IPS-15b (cell line): Measurements from ENCODE around the gene HECTD4.
"Not testable (repeated sequence)": the region's sequence is repeated elsewhere in the genome, so short reads cannot be mapped to it uniquely, and the experiment has no call there.

Experiments used
- H3K27me3 ChIP-seq: one replicate; pipeline ENCODE4 v1.6.1; 2013; ENCODE audit warnings: low read length; ENCODE audit not compliant: control insufficient read depth, insufficient read depth
- H3K36me3 ChIP-seq: one replicate; pipeline ENCODE4 v1.6.1; 2013; ENCODE audit warnings: low read length; ENCODE audit not compliant: control insufficient read depth, insufficient read depth
- H3K4me1 ChIP-seq: one replicate; pipeline ENCODE4 v1.6.1; 2013; ENCODE audit warnings: mild to moderate bottlenecking, low read length; ENCODE audit not compliant: control insufficient read depth, insufficient read depth
- H3K4me3 ChIP-seq: one replicate; pipeline ENCODE4 v1.5.1; 2013; ENCODE audit warnings: low read depth, low read length
- H3K9ac ChIP-seq: one replicate; pipeline ENCODE4 v1.6.1; 2013; ENCODE audit warnings: low read depth, mild to moderate bottlenecking, low read length
- H3K9me3 ChIP-seq: one replicate; pipeline ENCODE4 v1.6.1; 2013; ENCODE audit warnings: mild to moderate bottlenecking, low read length; ENCODE audit not compliant: control insufficient read depth, insufficient read depth

Gene HECTD4

GRCh38 chr12:112418273-112418607, 36.0 kb upstream of the HECTD4 start:
- no peaks in the 10 kb centered on the region for H3K27me3 ChIP-seq
- H3K36me3 ChIP-seq, result no peaks in the 10 kb centered on the region
- peaks cover 4% of the 10 kb centered on the region for H3K4me1 ChIP-seq
- no peaks in the 10 kb centered on the region for H3K9me3 ChIP-seq
- peak overlapping the region; percentile 78 for H3K4me3 ChIP-seq
- H3K9ac ChIP-seq, result peak overlapping the region; percentile 95

GRCh38 chr12:112415457-112415856, 33.2 kb upstream of the HECTD4 start:
- not testable (repeated sequence) for H3K36me3 ChIP-seq, H3K9ac ChIP-seq, H3K4me1 ChIP-seq, H3K4me3 ChIP-seq, H3K9me3 ChIP-seq, H3K27me3 ChIP-seq

- Histone ChIP-seq H3K9me3 (no peaks in the 10 kb centered on the region), H3K4me1 (no peaks in the 10 kb centered on the region), H3K27me3 (no peaks in the 10 kb centered on the region), H3K36me3 (no peaks in the 10 kb centered on the region), H3K4me3 (no peak overlapping the region), H3K9ac (no peak overlapping the region)
These were observed 31.8 kb upstream of the HECTD4 start for GRCh38 chr12:112413855-112414625.

DNA sequence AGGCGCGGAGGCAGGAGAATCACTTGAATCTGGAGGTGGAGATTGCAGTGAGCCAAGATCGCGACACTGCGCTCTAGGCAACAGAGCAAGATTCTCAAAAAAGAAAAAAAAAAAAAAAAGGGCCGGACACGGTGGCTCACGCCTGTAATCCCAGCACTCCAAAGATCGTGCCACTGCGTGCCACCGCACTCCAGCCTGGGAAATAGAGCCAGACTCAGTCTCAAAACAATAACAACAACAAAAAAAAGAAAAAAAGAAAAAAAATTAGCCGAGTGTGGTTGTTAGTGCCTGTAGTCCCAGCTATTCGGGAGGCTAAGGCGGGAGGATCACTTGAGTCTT, 27.6 kb upstream of the HECTD4 start:
- Histone ChIP-seq H3K27me3 (no peaks in the 10 kb centered on the region), H3K9me3 (no peaks in the 10 kb centered on the region), H3K4me1 (no peaks in the 10 kb centered on the region), H3K4me3 (no peak overlapping the region), H3K9ac (no peak overlapping the region), H3K36me3 (peaks cover 25% of the 10 kb centered on the region)

DNA sequence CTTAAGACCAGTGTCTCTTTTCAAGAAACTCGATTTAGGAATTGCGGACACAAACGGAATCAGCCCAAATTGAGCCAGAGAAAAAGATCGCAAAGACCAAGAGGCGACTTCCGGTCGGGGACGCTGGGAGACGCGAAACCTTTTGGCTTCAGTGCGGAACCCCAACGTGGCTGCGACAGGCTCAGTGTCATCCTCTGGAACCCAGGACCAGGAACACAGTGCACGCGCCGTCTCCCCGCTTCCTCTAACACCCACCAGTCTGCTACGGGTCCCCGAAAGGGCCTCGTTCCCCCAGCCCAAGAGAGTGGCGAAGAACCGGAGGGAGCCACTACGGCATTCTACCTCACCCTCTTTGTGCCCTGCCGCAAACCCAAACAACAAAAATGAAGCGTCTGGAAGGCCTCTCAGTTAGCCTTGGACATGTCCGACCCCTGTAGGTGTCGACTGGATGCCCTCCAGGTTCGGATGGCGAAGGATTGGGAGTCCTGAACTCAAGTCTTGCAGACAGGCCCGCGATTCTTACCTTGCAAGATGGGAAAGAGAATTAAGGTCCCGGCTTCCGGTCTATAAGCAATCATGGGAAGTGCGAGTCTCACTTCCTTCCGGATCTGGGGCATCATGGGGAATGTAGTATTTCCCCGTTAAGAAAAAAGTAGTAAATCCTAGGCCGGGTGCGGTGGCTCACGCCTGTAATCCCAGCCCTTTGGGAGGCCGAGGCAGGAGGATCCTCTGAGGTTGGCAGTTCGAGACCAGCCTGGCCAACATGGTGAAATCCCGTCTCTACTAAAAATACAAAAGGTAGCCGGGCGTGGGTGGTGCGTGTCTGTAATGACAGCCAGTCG, 27.1 kb upstream of the HECTD4 start, which contains the start of gene RPL6:
Gene RPL6 (minus strand): TSS at position 542 of the 842 bp plus-strand sequence. CDS start 949 bp downstream, outside the sequence.
- Histone ChIP-seq H3K36me3 (peaks cover 29% of the 10 kb centered on the region), H3K4me1 (no peaks in the 10 kb centered on the region), H3K27me3 (no peaks in the 10 kb centered on the region), H3K4me3 (peak within 1 kb of the TSS; percentile 99), H3K9ac (peak within 1 kb of the TSS; percentile 100), H3K9me3 (no peaks in the 10 kb centered on the region)

- no peaks in the 10 kb centered on the region for H3K27me3 ChIP-seq
- H3K4me3 ChIP-seq, result peak overlapping the region; percentile 99
- no peaks in the 10 kb centered on the region for H3K4me1 ChIP-seq
- peak overlapping the region; percentile 100 for H3K9ac ChIP-seq
- no peaks in the 10 kb centered on the region for H3K9me3 ChIP-seq
- peaks cover 29% of the 10 kb centered on the region for H3K36me3 ChIP-seq
These were observed 26.4 kb upstream of the HECTD4 start for GRCh38 chr12:112408621-112409020.

DNA sequence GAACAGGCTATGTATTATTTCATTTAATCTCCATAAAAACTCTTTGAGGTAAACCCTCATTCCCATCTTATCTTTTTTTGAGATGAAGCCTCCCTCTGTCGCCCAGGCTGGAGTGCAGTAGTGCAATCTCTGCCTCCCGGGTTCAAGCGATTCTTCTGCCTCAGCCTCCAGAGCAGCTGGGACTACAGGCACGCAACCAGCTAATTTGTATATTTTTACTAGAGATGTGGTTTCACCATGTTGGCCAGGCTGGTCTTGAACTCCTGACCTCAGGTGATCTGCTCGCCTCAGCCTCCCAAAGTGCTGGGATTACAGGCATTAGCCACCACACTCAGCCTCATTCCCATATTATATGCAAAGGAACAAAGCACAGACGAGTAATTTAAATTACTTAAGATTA, 25.5 kb upstream of the HECTD4 start:
- not testable (repeated sequence) for H3K4me1 ChIP-seq, H3K9ac ChIP-seq, H3K9me3 ChIP-seq, H3K27me3 ChIP-seq
- Histone ChIP-seq H3K4me3 (peak overlapping the region; percentile 99), H3K36me3 (peaks cover 29% of the 10 kb centered on the region)

GRCh38 chr12:112406519-112407488, 24.6 kb upstream of the HECTD4 start:
- H3K9me3 ChIP-seq, result no peaks in the 10 kb centered on the region
- no peak overlapping the region for H3K9ac ChIP-seq
- no peaks in the 10 kb centered on the region for H3K27me3 ChIP-seq
- peaks cover 29% of the 10 kb centered on the region for H3K36me3 ChIP-seq
- peak overlapping the region; percentile 99 for H3K4me3 ChIP-seq
- H3K4me1 ChIP-seq, result no peaks in the 10 kb centered on the region

DNA sequence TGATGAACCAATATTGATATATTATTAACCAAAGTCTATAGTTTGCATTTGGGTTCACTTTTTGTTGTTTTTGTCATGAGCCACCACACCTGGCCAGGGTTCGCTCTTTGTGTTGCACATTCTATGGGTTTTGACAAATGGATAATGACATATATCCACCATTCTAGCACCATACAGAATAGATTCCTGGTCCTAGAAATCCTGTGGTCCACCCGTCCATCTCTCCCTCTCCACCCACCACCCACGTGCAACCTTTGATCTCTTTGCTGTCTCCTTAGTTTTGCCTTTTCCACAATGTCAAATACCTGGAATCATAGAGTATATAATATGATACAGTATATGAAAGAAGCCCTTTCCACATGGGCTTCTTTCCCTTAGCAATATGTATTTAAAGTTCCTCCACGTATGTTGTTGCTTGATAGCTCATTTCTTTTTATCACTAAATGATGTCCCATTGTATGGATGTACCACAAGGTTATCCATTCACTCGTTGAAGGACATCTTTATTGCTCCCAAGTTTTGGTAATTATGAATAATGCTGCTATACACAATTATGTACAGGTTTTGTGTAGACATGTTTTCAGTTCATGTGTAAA, 19.8 kb upstream of the HECTD4 start:
- Histone ChIP-seq H3K36me3 (peaks cover 21% of the 10 kb centered on the region), H3K27me3 (no peaks in the 10 kb centered on the region)

GRCh38 chr12:112401054-112401453, 18.8 kb upstream of the HECTD4 start:
- Histone ChIP-seq H3K4me1 (no peaks in the 10 kb centered on the region), H3K36me3 (peaks cover 14% of the 10 kb centered on the region), H3K9me3 (no peaks in the 10 kb centered on the region), H3K27me3 (no peaks in the 10 kb centered on the region), H3K9ac (no peak overlapping the region), H3K4me3 (no peak overlapping the region)

More for the DNA sequence above, 19.8 kb upstream of the HECTD4 start:
- Histone ChIP-seq H3K4me3 (no peak overlapping the region), H3K4me1 (no peaks in the 10 kb centered on the region), H3K9me3 (no peaks in the 10 kb centered on the region), H3K9ac (no peak overlapping the region)

- Histone ChIP-seq H3K9ac (no peak overlapping the region), H3K9me3 (no peaks in the 10 kb centered on the region), H3K36me3 (no peaks in the 10 kb centered on the region), H3K4me3 (no peak overlapping the region), H3K27me3 (no peaks in the 10 kb centered on the region), H3K4me1 (no peaks in the 10 kb centered on the region)
These were observed 11.1 kb upstream of the HECTD4 start for GRCh38 chr12:112393328-112393727.
